NT2/D1 (cell line): ENCODE measurements around the gene TTPAL.

Experiments
- SUZ12 ChIP-seq: IDR thresholded peaks from 2 replicates; pipeline ENCODE4 v1.6.1; 2011; ENCODE audit not compliant: insufficient read length, insufficient read depth; ENCODE audit errors: extremely low read depth
- YY1 ChIP-seq: IDR thresholded peaks from 2 replicates; pipeline ENCODE4 v1.6.1; 2011; ENCODE audit not compliant: insufficient read length, insufficient read depth
- ZNF274 ChIP-seq: IDR thresholded peaks from 2 replicates; pipeline ENCODE4 v1.6.1; 2011; ENCODE audit warnings: mild to moderate bottlenecking, low read depth, low read length

GRCh38 chr20:44521484-44522481, 46.1 kb downstream of the TTPAL start, which contains the start of gene SERINC3:
- TF ChIP-seq YY1 = no peak
- no peak for TF ChIP-seq SUZ12
- no peak for TF ChIP-seq ZNF274
